Transverse colon (tissue), 4 donors: ENCODE results near the gene LRRC3.

Source experiments
- EP300 ChIP-seq: sonication (generic); formaldehyde crosslinking; IDR thresholded peaks from one replicate; pipeline ENCODE4 v1.6.1; 2017; ENCODE audit warnings: antibody characterized with exemption, low read depth
- POLR2A ChIP-seq: fragments of 450-650 bp; IDR thresholded peaks from one replicate; pipeline ENCODE4 v1.6.1; 2016; ENCODE audit warnings: antibody characterized with exemption, mild to moderate bottlenecking, moderate library complexity
- POLR2AphosphoS5 ChIP-seq, 3 donors: sonication (generic); formaldehyde crosslinking; IDR thresholded peaks; one replicate each; pipeline ENCODE4 v1.6.1; 2016; ENCODE audit warnings: antibody characterized with exemption in 3 of 3
- TF ChIP-seq, protein P1 (sequence below), 5 experiments: fragments of 200-600 bp in 3 of 5; fragments of 450-650 bp in 2 of 5; sonication (generic) in 3 of 5; IDR thresholded peaks; 1 replicate in 2 of 5; 2 replicates in 3 of 5; pipeline ENCODE4 v1.5.1; 2016 to 2017; ENCODE audit warnings: antibody characterized with exemption in 5 of 5, inconsistent platforms in 3 of 5, mild to moderate bottlenecking in 2 of 5, moderate library complexity in 1 of 5

- TF ChIP-seq, protein P1, sequence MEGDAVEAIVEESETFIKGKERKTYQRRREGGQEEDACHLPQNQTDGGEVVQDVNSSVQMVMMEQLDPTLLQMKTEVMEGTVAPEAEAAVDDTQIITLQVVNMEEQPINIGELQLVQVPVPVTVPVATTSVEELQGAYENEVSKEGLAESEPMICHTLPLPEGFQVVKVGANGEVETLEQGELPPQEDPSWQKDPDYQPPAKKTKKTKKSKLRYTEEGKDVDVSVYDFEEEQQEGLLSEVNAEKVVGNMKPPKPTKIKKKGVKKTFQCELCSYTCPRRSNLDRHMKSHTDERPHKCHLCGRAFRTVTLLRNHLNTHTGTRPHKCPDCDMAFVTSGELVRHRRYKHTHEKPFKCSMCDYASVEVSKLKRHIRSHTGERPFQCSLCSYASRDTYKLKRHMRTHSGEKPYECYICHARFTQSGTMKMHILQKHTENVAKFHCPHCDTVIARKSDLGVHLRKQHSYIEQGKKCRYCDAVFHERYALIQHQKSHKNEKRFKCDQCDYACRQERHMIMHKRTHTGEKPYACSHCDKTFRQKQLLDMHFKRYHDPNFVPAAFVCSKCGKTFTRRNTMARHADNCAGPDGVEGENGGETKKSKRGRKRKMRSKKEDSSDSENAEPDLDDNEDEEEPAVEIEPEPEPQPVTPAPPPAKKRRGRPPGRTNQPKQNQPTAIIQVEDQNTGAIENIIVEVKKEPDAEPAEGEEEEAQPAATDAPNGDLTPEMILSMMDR (IDR thresholded peaks at IDR 0.05): no peak
- TF ChIP-seq POLR2A (no peak), EP300 (no peak), POLR2AphosphoS5 (IDR thresholded peaks at IDR 0.05) (no peak)
Measured at GRCh38 chr21:44437696-44438431, 17.4 kb upstream of the LRRC3 start.
